ENCODE results near the gene TGFB2.
A peak's percentile ranks its signal among the peaks of the same experiment; 100 is the strongest.

Gene TGFB2

GRCh38 chr1:218411101-218411500, 66.0 kb downstream of the TGFB2 start:
- H3K27ac ChIP-seq = no peak overlapping the region
- no peak for DNase-seq (ENCODE audit: low read depth, low spot score)

GRCh38 chr1:218412171-218412570, 67.0 kb downstream of the TGFB2 start:
- H3K27ac ChIP-seq = no peak overlapping the region
- DNase-seq (ENCODE audit: low read depth, low spot score) = no peak

GRCh38 chr1:218413179-218413578, 68.0 kb downstream of the TGFB2 start:
- H3K27ac ChIP-seq = no peak overlapping the region
- DNase-seq (ENCODE audit: low read depth, low spot score) = no peak

- no peak overlapping the region for H3K27ac ChIP-seq
- no peak for DNase-seq (ENCODE audit: low read depth, low spot score)
Measured at GRCh38 chr1:218414060-218414728, 69.1 kb downstream of the TGFB2 start.

- DNase-seq (ENCODE audit: low read depth, low spot score) = no peak
- H3K27ac ChIP-seq = no peak overlapping the region
Measured at GRCh38 chr1:218415726-218416125, 70.6 kb downstream of the TGFB2 start.

- DNase-seq (ENCODE audit: low read depth, low spot score) = no peak
Measured at GRCh38 chr1:218421531-218421930, 76.4 kb downstream of the TGFB2 start.

GRCh38 chr1:218424502-218424901, 79.4 kb downstream of the TGFB2 start:
- no peak overlapping the region for H3K27ac ChIP-seq
- DNase-seq (ENCODE audit: low read depth, low spot score) = no peak

More at GRCh38 chr1:218421531-218421930, 76.4 kb downstream of the TGFB2 start:
- H3K27ac ChIP-seq = no peak overlapping the region

GRCh38 chr1:218425647-218426342, 80.7 kb downstream of the TGFB2 start:
- peak overlapping the region; percentile 59 for H3K27ac ChIP-seq
- DNase-seq (ENCODE audit: low read depth, low spot score) = peak; percentile 75

GRCh38 chr1:218426343-218426657, 81.2 kb downstream of the TGFB2 start:
- peak overlapping the region; percentile 59 for H3K27ac ChIP-seq
- peak; percentile 29 for DNase-seq (ENCODE audit: low read depth, low spot score)

- DNase-seq (ENCODE audit: low read depth, low spot score) = no peak
- H3K27ac ChIP-seq = no peak overlapping the region
Measured at GRCh38 chr1:218429301-218429700, 84.2 kb downstream of the TGFB2 start.

- no peak for DNase-seq (ENCODE audit: low read depth, low spot score)
- H3K27ac ChIP-seq = no peak overlapping the region
Measured at GRCh38 chr1:218430346-218430745, 85.2 kb downstream of the TGFB2 start.

- no peak overlapping the region for H3K27ac ChIP-seq
- no peak for DNase-seq (ENCODE audit: low read depth, low spot score)
Measured at GRCh38 chr1:218430822-218431221, 85.7 kb downstream of the TGFB2 start.

GRCh38 chr1:218431476-218431875, 86.3 kb downstream of the TGFB2 start:
- no peak overlapping the region for H3K27ac ChIP-seq
- no peak for DNase-seq (ENCODE audit: low read depth, low spot score)

- DNase-seq (ENCODE audit: low read depth, low spot score) = no peak
Measured at GRCh38 chr1:218433744-218434143, 88.6 kb downstream of the TGFB2 start.

GRCh38 chr1:218435528-218435927, 90.4 kb downstream of the TGFB2 start:
- DNase-seq (ENCODE audit: low read depth, low spot score) = no peak
- H3K27ac ChIP-seq = no peak overlapping the region

More at GRCh38 chr1:218433744-218434143, 88.6 kb downstream of the TGFB2 start:
- no peak overlapping the region for H3K27ac ChIP-seq

- no peak overlapping the region for H3K27ac ChIP-seq
- no peak for DNase-seq (ENCODE audit: low read depth, low spot score)
Measured at GRCh38 chr1:218436346-218436745, 91.2 kb downstream of the TGFB2 start.

GRCh38 chr1:218436997-218437396, 91.9 kb downstream of the TGFB2 start:
- DNase-seq (ENCODE audit: low read depth, low spot score) = no peak
- no peak overlapping the region for H3K27ac ChIP-seq

GRCh38 chr1:218439541-218440295, 94.6 kb downstream of the TGFB2 start:
- no peak for DNase-seq (ENCODE audit: low read depth, low spot score)
- no peak overlapping the region for H3K27ac ChIP-seq

GRCh38 chr1:218443255-218443654, 98.1 kb downstream of the TGFB2 start:
- no peak for DNase-seq (ENCODE audit: low read depth, low spot score)
- H3K27ac ChIP-seq = no peak overlapping the region

GRCh38 chr1:218444173-218444572, 99.0 kb downstream of the TGFB2 start:
- H3K27ac ChIP-seq = no peak overlapping the region
- DNase-seq (ENCODE audit: low read depth, low spot score) = no peak

- no peak overlapping the region for H3K27ac ChIP-seq
- no peak for DNase-seq (ENCODE audit: low read depth, low spot score)
Measured at GRCh38 chr1:218444588-218444987, 99.5 kb downstream of the TGFB2 start.

All from epithelial cell of prostate (primary cell).